Measurements from ENCODE around the gene ZFHX3.

The ZFHX3 gene

DNA sequence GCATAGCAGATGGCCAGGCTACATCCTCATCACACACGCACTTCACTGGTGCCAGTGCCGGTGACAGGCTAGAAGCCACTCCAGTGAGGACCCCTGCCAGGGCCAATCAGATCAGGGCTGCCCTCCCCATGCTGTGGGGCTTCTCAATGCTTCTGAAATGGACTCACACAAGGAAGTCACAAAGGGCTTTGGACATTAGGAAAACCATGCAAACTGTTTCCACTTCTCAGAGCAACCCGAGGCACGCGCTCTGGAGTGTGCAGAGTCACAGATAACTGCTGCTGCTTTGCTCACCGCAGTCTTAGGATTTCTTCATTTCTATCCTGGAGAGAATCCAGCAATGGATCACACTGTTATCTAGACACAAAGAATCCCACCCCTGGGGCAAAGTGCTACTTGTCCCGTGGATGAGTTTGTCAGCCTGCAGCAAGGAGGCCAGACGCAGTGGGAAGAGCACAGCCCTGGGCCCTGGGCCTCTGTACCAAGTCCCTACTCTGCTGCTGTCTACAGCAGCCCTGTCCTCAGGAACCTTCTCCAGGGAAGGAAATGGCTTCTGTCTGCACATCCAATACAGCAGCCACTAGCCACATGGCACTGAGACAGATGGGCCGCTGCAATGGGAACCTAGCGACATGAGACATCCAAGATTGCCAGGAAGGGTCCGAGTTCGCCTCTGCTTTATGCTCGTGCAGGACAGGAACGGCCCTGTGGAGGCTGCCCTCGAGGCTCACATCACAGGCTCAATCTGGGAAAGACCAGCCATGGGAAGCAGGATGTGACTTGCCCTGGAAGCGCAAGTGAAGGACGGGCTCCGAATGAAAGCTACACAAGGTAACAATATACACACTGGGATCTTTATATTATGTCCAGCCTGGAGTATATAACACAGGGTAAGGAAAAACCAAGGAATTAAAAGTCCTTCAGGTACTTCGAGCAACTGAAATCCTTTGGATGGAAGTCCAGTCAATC is 169.3 kb downstream of the ZFHX3 start:
- DNase-seq (ENCODE audit: low spot score), result no peak

DNA sequence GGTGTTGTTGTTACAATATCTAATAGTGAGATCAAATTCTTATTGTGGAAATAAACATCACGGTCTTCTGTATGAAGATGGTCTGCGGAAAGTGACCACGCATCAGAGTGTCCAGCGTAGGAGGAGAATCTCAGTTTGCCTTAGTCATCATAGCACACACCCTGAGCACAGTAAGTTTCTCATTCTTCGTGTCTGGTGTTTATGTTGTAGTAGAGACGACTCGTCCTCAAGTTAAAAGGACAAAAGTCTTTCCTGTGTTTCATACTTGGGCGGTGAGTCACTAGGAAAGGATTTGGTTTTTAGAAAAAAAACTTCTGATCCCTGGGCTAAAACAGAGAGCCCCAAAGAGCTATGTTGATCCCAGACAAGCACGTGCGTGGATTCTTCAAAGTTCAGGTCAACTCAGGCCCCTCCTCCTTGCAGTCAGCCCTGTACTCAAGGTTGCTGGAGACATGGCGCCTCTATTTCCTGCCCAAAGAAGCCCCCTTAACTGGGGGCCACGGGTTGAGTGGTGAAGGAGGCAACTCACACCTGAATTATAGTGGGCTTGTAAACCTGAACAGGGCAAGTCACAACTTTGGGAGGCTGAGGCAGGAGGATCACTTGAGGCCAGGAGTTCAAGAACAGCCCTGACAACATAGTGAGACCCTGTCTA is 170.4 kb downstream of the ZFHX3 start:
- DNase-seq (ENCODE audit: low spot score), result no peak

DNA sequence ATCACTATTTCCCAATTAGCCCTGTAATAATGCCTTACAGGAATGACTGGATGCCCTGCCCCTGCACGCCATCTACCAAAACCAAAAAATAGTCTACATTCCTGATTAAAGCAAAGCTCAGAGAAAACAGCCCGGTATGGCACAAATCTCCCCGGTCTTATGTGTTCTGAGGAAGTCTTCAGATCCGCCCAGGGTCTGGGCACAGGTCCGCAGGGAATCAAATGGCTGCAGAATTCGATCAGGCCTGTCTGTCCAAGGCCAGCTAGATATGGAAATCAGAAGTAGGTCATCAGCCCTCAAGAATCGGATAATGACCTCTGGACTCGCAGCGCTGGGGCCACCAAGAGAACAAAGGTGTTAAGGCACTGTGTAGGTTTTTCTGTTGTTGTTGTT is 171.0 kb downstream of the ZFHX3 start:
- DNase-seq (ENCODE audit: low spot score), result no peak

DNA sequence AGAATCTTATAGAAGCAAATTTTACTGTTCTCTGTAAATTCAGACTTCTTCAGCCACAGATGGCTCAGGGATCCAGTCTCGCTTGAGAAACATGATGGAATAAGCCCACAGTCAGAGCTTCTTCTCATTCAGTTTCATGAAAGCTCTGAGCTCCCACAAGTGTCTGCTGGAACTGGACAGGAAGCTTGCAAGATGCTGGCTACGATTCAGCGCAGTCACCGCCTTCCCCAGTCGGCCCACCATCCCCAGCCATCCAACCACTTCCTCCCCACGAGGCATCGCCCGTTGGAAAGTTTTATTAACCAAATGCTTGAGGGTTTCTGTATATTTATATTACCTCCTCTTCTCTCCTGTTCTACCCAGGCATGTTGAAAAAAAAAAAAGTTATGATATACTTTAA is 171.7 kb downstream of the ZFHX3 start:
- DNase-seq (ENCODE audit: low spot score), result no peak

DNA sequence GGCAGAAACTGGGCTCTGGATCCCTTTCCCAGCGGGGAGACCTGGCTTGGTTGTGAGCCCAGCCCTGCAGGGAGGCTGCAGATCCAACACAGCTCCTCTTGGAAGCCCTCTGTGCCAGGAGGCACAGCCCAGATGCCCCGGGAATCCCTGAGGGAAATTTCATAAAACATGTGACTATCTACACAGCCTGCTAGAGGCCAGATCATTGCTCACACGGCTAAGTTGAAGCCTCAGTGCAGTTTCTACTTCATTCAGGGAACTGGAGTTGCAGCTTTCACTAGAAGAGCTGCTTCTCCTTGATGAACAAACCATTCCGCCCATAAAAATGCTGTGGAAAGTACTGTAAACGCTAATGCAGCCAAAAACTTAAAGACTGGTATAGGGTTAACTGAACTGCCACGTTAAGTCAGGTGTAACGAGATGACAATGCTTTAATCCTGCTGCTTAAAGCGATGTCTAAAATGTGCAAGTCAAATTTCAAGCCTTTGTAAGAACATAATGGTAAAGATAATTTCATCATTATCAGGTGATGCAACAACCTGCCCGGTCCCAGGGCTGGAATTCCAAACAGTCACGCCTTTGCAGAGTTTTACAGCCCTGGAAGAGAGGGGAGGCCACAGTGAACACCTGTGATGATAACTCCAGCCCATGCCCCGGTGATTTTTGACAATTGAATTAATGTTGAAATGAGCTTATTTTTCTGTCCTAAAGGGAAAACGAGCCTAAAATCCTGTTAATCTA is 172.5 kb downstream of the ZFHX3 start:
- DNase-seq (ENCODE audit: low spot score), result no peak

DNA sequence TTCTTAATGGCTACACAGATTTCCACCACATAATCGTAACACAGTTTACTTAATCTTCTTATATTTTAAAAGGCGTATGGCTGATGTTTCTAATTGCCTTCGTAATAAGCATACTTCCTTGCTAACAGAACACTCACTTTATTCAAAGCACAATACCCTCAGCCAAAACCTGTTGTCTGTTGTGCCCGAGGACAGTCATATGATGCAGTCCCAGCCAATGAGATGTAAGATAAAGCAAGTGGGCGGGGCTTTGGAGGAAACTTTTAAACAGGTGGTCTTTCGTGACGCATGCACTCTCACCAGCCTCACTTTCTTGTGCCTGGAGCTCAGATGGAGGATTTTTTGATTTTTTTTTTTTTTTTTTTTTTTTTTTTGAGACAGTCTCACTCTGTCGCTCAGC is 174.1 kb downstream of the ZFHX3 start:
- no peak for DNase-seq (ENCODE audit: low spot score)

DNA sequence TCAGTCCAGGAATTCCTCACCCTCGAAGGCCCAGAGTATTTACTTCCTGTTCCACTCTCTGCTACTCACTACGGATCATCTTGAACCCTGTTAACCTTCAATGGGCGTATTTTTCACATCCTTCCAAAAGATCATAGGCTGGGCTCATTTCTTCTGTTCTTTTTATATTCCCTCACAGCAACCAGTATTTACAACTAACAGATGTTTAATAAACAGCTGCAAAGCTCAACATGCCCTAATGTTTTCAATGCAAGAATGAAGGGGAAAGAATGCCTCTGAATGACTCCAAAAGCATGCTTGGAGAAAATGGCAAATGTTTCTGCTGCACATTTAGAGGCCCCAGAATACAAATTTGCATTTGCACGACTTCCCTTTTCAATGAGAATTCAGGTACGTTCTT is 174.9 kb downstream of the ZFHX3 start:
- no peak for DNase-seq (ENCODE audit: low spot score)

DNA sequence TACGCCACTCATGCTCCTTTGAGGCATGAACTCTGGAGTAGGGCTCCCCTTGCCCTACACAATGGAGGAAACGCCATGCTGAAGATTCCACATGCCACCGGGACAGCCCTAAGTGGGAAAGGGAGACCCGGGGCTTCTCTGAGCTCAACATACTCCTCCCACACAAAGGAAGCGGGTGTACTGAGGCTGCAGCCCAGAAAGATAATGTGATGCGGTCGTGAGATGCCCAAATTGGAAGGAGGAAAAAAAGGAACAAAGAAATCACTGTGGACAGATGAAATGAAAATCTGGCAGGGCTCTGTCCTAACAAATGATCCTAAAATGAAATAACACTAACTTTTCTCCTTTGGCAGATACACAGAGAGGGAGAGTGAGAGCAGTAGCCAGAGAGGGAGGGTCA is 182.1 kb downstream of the ZFHX3 start:
- no peak for DNase-seq (ENCODE audit: low spot score)

DNA sequence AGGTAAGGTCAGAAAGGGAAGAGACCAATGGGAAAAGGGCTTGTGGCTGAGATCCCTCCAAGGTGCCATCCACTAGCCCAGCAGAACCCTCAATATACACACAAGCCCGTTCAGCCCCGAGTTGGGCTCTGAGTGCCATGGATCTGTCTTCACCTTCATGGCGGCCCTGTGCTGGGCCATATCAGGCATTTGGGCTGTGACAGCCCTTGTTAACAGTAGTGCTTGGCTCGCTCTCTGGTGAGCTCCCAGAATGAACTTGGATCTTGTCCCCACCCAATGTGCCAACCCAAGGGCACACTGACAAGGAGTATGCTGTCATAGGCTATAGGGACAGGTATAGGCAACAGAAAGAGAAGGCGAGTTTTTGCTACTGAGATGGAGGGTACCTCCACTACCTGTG is 182.7 kb downstream of the ZFHX3 start:
- DNase-seq (ENCODE audit: low spot score), result no peak

DNA sequence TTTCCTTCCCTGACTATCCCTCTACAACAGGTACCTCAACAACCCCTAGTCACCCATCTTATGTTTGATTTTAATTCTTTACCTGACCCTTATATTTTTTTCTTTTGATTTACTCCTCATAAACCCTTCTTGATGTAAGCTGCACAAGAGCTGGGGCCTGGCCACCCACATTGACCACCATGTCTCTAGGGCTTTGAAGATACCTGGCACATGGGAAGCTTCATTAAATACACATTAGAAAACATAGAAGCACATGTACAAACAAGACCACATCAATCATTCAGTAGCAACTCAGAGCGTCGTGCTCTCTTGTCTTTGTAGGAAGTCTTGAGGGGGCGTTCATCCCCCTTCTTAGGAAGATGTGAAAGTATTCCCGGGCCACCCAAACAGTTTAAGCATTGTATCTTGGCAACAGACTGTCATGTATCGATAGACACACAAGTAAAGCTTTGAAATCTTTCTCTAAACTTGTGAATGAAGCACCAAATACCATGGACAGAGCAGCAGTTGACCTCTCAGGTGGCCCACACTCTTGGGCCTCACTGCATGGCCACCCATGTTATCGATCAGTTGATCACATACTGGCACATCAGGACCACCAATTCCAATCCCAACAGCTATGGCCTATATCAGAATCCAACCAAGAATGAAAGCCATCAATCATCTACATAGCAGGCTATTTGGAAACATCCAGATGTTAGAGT is 183.6 kb downstream of the ZFHX3 start:
- DNase-seq (ENCODE audit: low spot score), result no peak

DNA sequence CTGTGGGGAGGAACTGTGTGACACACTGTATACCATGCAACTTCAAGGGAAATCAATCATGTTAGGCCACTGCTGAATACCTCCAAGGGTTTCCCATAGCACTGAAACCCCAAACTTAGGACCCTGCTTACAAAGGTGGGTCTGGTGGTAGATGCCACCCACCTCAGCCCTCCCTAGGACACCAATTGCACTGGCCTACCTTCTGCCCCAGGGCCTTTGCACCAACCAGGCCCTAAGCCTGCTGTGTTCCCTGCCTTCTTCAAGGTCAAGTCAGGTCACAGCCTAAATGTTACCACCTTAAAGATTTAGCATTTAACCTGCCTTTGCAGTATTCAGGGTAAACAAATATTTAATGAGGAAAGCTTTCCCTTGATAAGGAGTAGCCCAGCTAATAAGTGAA is 185.8 kb downstream of the ZFHX3 start:
- DNase-seq (ENCODE audit: low spot score), result no peak

DNA sequence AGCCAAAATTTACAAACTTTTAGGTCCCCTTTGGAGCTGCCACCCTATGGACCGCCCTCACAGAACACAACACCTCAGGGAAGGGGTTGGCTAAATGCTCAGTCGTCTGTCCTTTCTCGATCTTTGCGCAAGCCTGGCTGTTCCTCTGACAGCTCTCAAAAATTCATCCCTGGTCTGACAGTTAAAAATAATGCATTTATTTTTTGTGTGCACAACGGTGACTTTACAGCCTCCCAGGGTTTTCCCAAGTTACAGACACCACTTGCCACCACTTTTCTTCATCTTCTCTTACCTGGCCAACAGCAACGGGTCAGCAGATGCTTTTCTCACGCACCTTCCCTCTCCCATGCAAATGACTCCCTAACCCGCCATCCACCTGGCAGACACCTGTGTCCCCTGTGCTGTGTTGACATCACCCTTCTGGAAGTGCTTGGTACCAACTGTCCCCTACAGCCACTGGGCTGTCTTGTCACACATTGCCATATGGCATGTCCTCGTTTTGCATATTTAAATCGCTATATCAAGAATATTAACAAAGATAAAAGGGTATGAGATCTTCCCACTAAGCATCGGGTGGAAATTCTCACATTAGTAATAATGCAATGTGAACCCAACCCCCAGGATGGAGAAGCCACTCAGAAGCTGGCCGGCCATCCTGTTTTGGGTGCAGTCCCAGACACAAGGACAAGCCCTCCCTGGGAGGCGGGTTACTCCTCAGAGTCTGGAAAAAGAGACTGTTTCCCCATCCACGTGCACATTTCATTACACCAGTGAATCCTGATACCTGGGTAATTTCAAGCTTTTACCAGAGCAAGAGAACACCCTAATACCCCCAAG is 187.0 kb downstream of the ZFHX3 start:
- DNase-seq (ENCODE audit: low spot score), result no peak

DNA sequence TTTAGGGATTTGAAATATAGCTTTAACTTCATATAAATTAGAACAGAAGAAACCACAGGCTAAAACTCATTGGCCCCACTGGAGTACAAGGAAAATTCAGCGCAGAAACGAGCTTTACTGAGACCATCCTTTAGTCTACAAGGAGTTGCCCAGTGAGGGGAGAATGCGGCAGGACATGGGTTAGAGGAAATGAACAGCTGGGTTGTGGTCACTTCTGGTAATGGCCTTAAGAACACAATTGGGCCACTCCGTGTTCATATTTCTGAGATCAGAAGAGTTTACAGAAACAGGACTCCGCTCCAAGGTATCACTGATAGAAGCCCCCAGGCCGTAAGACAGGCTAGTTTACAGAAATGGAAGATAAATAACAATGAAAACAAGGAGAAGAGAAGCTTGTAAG is 188.3 kb downstream of the ZFHX3 start:
- no peak for DNase-seq (ENCODE audit: low spot score)

DNA sequence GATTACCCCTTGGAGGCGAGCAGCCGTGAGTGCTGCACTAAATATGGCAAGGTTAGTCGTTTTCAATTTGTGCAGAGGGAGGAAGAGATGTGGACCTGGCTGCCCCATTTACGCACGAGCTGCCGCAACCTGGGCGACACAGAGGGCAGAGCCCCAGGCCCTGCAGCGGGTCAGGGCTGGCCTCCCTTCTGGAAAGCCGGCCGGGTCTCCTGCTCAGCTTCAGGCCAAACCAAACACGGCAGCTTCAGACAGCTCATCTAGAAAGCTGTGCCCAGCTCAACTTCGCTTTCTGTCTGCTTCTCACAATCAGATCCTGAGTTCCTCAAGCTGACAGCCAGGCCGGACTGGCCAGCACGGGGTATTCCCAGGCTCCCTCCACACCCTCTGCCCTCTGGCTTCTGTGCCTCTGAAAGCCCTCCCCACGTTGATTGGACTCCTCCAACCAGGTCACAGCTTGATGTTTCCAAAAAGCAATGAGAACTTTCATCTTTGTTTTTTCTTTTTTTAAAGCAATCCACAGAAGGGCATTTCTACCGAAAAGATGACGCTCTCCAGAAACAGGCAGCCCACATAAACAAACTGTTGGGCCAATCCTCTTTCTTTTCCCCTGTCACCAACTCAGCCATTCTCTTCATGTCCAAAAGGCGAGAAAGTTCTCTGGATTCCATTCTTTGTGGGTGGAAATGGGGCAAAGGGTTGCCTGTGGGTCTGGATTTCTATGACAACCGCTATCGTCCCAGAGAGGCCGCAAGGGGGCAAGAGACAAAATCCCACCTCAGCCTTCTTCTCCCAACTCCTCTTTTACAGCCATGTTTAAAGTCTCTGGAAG is 189.0 kb downstream of the ZFHX3 start:
- DNase-seq (ENCODE audit: low spot score), result no peak

DNA sequence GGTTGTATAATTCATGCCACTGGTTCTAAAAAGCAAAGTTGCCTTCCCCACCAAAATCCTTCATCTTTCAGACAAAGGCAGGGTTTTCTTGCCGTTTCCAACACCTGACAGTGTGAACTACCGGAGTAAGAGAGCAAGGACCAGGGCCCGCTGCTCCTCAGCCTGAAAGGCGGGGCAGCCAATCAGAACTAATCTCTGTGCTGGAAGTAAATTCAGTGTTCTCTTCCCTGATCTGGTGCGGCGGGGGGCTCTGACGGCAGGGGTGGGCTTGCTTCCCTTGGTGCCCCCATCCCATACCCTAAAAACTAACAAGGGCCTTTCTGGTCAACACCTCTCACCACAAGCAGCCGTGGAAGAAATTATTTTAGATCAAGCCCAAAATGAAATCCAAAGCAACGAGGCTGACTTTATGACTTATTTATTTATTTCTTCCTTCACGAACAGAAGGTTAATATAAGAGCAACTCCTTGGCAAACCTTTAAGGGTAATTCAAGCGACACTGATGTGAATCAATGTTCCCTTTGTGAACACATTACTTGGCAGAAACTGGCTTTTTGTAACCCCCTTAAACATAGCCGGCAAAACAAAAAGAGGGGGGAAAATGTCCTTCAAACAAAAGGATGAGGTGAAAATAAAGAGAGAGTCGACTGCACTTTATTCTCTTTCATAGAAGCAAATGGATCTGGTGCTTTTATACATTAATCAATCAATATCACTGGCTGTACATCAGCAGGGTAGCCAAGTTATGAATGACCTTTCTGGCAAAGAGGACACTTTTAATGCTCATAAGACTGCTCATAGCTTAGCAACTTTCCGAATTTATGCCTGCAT is 189.9 kb downstream of the ZFHX3 start:
- no peak for DNase-seq (ENCODE audit: low spot score)

DNA sequence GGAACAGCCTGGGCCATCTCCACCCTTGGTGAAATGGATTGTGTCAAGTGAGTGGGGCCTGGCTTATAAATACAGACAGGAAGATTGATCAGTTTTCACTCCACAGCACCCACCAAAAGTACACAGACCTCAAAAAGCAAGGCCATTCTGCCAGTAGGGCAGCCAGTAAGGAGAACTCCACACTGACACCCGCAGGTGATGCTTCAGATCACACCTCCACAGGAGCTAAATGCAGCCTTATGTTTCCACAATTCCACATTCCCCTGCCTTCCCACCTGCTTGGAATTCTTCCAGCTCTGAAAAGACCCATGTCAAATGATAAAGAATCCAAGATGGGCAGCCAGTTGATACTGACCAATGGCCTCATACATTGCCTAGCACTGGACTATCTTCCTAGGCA is 191.1 kb downstream of the ZFHX3 start:
- DNase-seq (ENCODE audit: low spot score), result peak; percentile 58

DNA sequence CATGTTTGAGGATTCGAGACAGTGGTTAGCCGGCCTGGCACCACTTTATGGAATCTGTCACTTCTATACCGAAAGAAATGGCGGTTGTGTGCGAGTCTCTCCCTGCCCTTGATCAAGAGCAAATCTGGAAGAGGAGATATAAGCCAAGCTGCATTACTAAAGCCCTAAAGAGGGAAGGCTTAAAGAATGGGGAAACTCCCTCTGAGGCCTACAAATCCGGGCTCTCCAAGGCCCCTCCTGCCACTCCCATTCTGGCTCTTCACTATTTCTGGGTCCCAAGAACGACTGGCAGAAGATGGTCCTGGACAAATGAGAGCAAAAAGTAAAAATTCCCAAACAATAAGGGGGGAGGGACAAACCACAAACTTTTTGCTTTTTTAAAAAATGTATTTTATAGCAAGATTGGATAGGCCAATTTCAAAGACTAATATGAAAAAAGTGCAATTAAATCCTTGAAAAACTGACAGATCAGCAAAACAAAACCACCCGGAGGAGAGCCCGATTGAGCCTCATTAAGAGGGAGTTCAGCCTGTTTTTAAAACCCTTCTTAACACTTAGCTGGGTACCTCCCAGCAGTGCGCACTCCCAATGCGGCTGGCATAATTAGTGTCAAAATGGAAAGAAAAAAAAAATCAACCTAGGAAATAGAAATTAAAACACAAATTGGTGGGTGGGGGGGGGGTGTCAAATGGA is 193.5 kb downstream of the ZFHX3 start:
- DNase-seq (ENCODE audit: low spot score), result no peak

DNA sequence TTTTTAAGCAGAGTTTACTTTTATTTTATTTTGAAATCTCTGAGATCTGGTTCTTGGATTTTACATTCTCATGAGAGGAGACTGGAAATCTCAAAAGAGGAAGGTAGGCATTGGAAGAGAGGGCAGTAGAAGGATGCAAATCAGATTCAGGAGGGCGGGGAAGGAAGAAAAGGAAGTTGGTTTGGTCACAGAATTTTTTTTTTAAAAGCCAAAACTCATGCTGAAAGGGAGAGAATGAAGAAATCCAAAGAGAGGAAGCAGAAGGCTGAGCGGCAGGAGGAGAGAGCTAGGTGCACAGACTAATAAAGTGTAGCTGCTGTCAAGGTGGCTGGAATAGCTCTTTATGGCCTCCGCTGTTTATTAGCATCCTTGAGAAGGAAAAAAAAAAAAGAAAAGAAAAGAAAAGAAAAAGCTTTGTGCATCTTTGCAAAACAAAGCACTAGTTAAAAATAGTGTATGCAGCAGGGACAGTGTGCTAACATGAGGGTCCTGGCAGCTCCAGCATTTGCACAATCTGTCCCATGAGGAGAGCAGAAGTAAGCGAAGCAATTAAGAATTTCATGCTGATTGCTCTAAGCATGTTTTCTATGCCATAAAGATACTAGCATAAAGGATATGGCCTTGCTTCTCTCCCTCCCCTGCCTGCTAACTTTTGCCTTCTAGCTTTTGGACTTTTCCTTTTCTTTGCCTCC is 194.2 kb downstream of the ZFHX3 start:
- no peak for DNase-seq (ENCODE audit: low spot score)
